K562 (cell line): ENCODE data around the gene FGF21. TPM values are rescaled to one million over a fixed set of nuclear protein-coding genes. Genes with fewer than 3 reads are reported as not detected.

ENCODE experiments used
- ATAC-seq: fragments of 200-7000 bp; cut with Tn5 transposase; 3 replicates; pipeline ENCODE4 v1.9.1; 2020; ENCODE audit warnings: moderate library complexity
- BruUV-seq: library from RNA; stranded (reverse); fragments of 400-500 nt; replicated peaks from 2 replicates; lab custom pipeline; 2021; lab: Mats Ljungman, UMichigan
- CTCF ChIA-PET: fragments of 300-600 bp; formaldehyde crosslinking; extraction: SDS; loops from one replicate; lab custom pipeline; 2021; ENCODE audit warnings: low intra/inter-chr PET ratio; lab: Yijun Ruan, JAX
- POLR2A ChIA-PET: fragments of 300-600, 350-650 bp; sonication (Branson Sonifier 250); formaldehyde crosslinking; extraction: SDS; loops from one replicate; lab custom pipeline; 2021; ENCODE audit warnings: antibody characterized with exemption, inconsistent platforms; lab: Yijun Ruan, JAX
- DNase-seq, 4 experiments: peaks; one replicate each; pipeline versions ENCODE4 v3.0.0 to v3.0.0-alpha.2; 2011 to 2018; ENCODE audit warnings: low spot score in 3 of 4, mixed read lengths in 3 of 4; ENCODE audit errors: extremely low read depth in 1 of 4
- FAIRE-seq: peaks from 2 replicates; lab custom pipeline; 2011; peaks lifted over from hg19 to GRCh38; lab: Jason Lieb, UNC
- H2AFZ ChIP-seq: 2 replicates; pipeline ENCODE4 v1.6.0; 2011; ENCODE audit warnings: low read depth, low read length, control low read depth, inconsistent platforms
- H3K27ac ChIP-seq: fragments of 200-600 bp; 3 replicates; pipeline ENCODE4 v1.8.0; 2011; ENCODE audit warnings: low read depth, mild to moderate bottlenecking, control low read depth, inconsistent platforms, low read length, moderate library complexity, mixed read lengths; ENCODE audit errors: extremely low read depth
- H3K27me3 ChIP-seq, 2 experiments: fragments of 300-600 bp in 1 of 2; 2 replicates in 1 of 2; 3 replicates in 1 of 2; pipeline versions ENCODE4 v1.6.0 to v1.8.0; 2011; ENCODE audit warnings: inconsistent platforms in 2 of 2, low read length in 2 of 2, mild to moderate bottlenecking in 1 of 2, mixed read lengths in 1 of 2, moderate library complexity in 1 of 2; ENCODE audit not compliant: control insufficient read depth in 2 of 2, insufficient read depth in 2 of 2
- H3K36me3 ChIP-seq: fragments of 300-600 bp; 3 replicates; pipeline ENCODE4 v1.8.0; 2011; ENCODE audit warnings: mild to moderate bottlenecking, low read length, inconsistent platforms; ENCODE audit not compliant: control insufficient read depth, insufficient read depth
- H3K4me1 ChIP-seq, 2 experiments: fragments of 200-600 bp in 1 of 2; replicated peaks in 1 of 2; 2 replicates in 1 of 2; 3 replicates in 1 of 2; pipeline versions ENCODE4 v1.5.1 to v1.8.0; 2011; ENCODE audit warnings: inconsistent platforms in 2 of 2, low read length in 2 of 2, mild to moderate bottlenecking in 1 of 2, mixed read lengths in 1 of 2, moderate library complexity in 1 of 2; ENCODE audit not compliant: control insufficient read depth in 2 of 2, insufficient read depth in 2 of 2
- H3K4me2 ChIP-seq: 2 replicates; pipeline ENCODE4 v1.6.1; 2011; ENCODE audit warnings: low read length, control low read depth, inconsistent platforms, mixed read lengths; ENCODE audit not compliant: insufficient read depth
- H3K4me3 ChIP-seq: fragments of 200-600 bp; sonication (generic), shearing (Covaris generic); 2 replicates; pipeline ENCODE4 v1.5.1; 2016; ENCODE audit warnings: control low read depth, inconsistent platforms
- H3K79me2 ChIP-seq: fragments of 200-600 bp; 3 replicates; pipeline ENCODE4 v1.8.0; 2011; ENCODE audit warnings: low read length, inconsistent platforms; ENCODE audit not compliant: control insufficient read depth, insufficient read depth
- H3K9ac ChIP-seq, 2 experiments: 2 replicates each; pipeline versions ENCODE4 v1.6.0 to v1.6.1; 2011; ENCODE audit warnings: low read depth in 2 of 2, low read length in 2 of 2, control low read depth in 1 of 2, inconsistent platforms in 1 of 2, mild to moderate bottlenecking in 1 of 2, mixed read lengths in 1 of 2; ENCODE audit not compliant: insufficient read depth in 1 of 2
- H3K9me1 ChIP-seq: one replicate; pipeline ENCODE4 v1.6.0; 2011; ENCODE audit warnings: inconsistent platforms, mild to moderate bottlenecking, low read length, moderate library complexity; ENCODE audit not compliant: control insufficient read depth, insufficient read depth
- H3K9me3 ChIP-seq: replicated peaks from 2 replicates; pipeline ENCODE4 v1.5.1; 2011; ENCODE audit warnings: low read depth, low read length, inconsistent platforms; ENCODE audit not compliant: control insufficient read depth, insufficient read depth
- H4K20me1 ChIP-seq: replicated peaks from 2 replicates; pipeline ENCODE4 v1.6.1; 2011; ENCODE audit warnings: low read length, inconsistent platforms, mixed read lengths; ENCODE audit not compliant: control insufficient read depth, insufficient read depth
- ATF7 ChIP-seq: fragments of 450-650 bp; IDR thresholded peaks from 2 replicates; pipeline ENCODE4 v1.7.1; 2014; ENCODE audit warnings: mild to moderate bottlenecking, moderate library complexity
- CBX2 ChIP-seq: fragments of 200-600 bp; sonication (generic); IDR thresholded peaks from one replicate; pipeline ENCODE4 v1.6.1; 2012; ENCODE audit warnings: mild to moderate bottlenecking, low read length, inconsistent platforms; ENCODE audit not compliant: insufficient read depth, poor library complexity, severe bottlenecking
- CREB1 ChIP-seq, 2 experiments: sonication (generic) in 1 of 2; formaldehyde crosslinking in 1 of 2; IDR thresholded peaks; 2 replicates each; pipeline versions ENCODE4 v1.6.1 to v1.8.0; 2012 to 2022; ENCODE audit warnings: inconsistent platforms in 1 of 2, mild to moderate bottlenecking in 1 of 2, missing genetic modification reagents in 1 of 2, moderate library complexity in 1 of 2
- FOS ChIP-seq: IDR thresholded peaks from 3 replicates; pipeline ENCODE4 v1.6.1; 2011; ENCODE audit not compliant: insufficient read length; ENCODE audit errors: extremely low read depth
- FUS ChIP-seq: fragments of 200-400 bp; formaldehyde crosslinking; optimal IDR thresholded peaks from 2 replicates; pipeline ENCODE3; 2017; ENCODE audit warnings: low read depth, low read length
- GATAD2A ChIP-seq: fragments of 450-650 bp; IDR thresholded peaks from 2 replicates; pipeline ENCODE4 v1.6.1; 2017
- MEIS2 ChIP-seq: fragments of 450-650 bp; IDR thresholded peaks from 2 replicates; pipeline ENCODE4 v1.6.1; 2014; ENCODE audit warnings: mild to moderate bottlenecking; ENCODE audit not compliant: partially characterized antibody
- POLR2G ChIP-seq: fragments of 200-400 bp; formaldehyde crosslinking; IDR thresholded peaks from 2 replicates; pipeline ENCODE4 v1.6.1; 2017; ENCODE audit warnings: low read depth, mild to moderate bottlenecking, antibody characterized with exemption, low read length, moderate library complexity
- RBFOX2 ChIP-seq: fragments of 200-400 bp; formaldehyde crosslinking; IDR thresholded peaks from 2 replicates; pipeline ENCODE4 v1.6.1; 2017; ENCODE audit warnings: low read depth, mild to moderate bottlenecking, low read length, moderate library complexity
- SP1 ChIP-seq: sonication (generic); formaldehyde crosslinking; IDR thresholded peaks from 2 replicates; pipeline ENCODE4 v1.8.1; 2022; ENCODE audit warnings: mild to moderate bottlenecking, missing genetic modification reagents
- SP2 ChIP-seq: IDR thresholded peaks from 2 replicates; pipeline ENCODE4 v1.6.1; 2011; ENCODE audit warnings: mild to moderate bottlenecking, low read depth, low read length, moderate library complexity; ENCODE audit not compliant: poor library complexity, severe bottlenecking; ENCODE audit errors: extremely low read depth
- SUPT5H ChIP-seq: fragments of 450-650 bp; IDR thresholded peaks from 2 replicates; pipeline ENCODE4 v1.6.1; 2016
- TAF1 ChIP-seq: IDR thresholded peaks from 2 replicates; pipeline ENCODE4 v1.6.1; 2011; ENCODE audit warnings: mild to moderate bottlenecking, low read length, moderate library complexity; ENCODE audit not compliant: insufficient read depth, control insufficient read depth, severe bottlenecking; ENCODE audit errors: extremely low read depth
- ZFP36 ChIP-seq: fragments of 150-350 bp; IDR thresholded peaks from 2 replicates; pipeline ENCODE4 v1.6.1; 2018; ENCODE audit warnings: low read length, low read depth; ENCODE audit not compliant: partially characterized antibody
- WGBS: fragments of 100-300 bp; shearing (Covaris generic); methylation state at CpG from one replicate; pipeline ENCODE4 v1.1.6; 2016; ENCODE audit warnings: low coverage, mixed read lengths; ENCODE audit not compliant: insufficient coverage; ENCODE audit errors: missing lambda C conversion rate; 5-methylcytosine and 5-hydroxymethylcytosine counted together
- in situ Hi-C: fragments of 300-500 bp; cut with MboI; formaldehyde crosslinking; loops from 4 replicates; pipeline ENCODE4 v1.15.0; 2018; ENCODE audit warnings: inconsistent platforms, mixed read lengths
- intact Hi-C: fragments of 100-400 bp; cut with micrococcal nuclease; formaldehyde crosslinking; loops from 2 replicates; pipeline ENCODE4 v1.14.2; 2022
- polyA plus RNA-seq, 8 experiments: library from polyadenylated mRNA; depleted of rRNA in 4 of 8; stranded (reverse) in 5 of 8; unstranded in 3 of 8; fragments of >200 nt; fragmentation: Nextera tagmentation in 2 of 8; fragmentation: Illumina TruSeq in 1 of 8; extraction: Ambion mirVana in 2 of 8; extraction: Trizol in 1 of 8; gene quantifications; 2 replicates each; pipeline versions ENCODE4 v1.2.1 to v1.2.3, GENCODE V29; 2011 to 2014; ENCODE audit warnings: inconsistent platforms in 1 of 8, missing spikeins in 1 of 8
- total RNA-seq, 7 experiments: library from RNA; depleted of rRNA in 6 of 7; stranded (reverse); fragments of >200 nt in 6 of 7; fragmentation: Illumina TruSeq in 2 of 7; extraction: Trizol in 2 of 7; gene quantifications; 2 replicates each; pipeline versions ENCODE4 v1.2.1 to v1.2.3, GENCODE V29; 2011 to 2021; ENCODE audit warnings: low replicate concordance in 1 of 7
- TF ChIP-seq, protein P1 (sequence below): fragments of 250-450 bp; sonication (Bioruptor Pico); IDR thresholded peaks from 2 replicates; pipeline ENCODE4 v1.9.0; 2021; ENCODE audit warnings: mild to moderate bottlenecking, inconsistent platforms
- TF ChIP-seq, protein P2 (sequence below): sonication (generic); formaldehyde crosslinking; IDR thresholded peaks from 2 replicates; pipeline ENCODE4 v1.9.0; 2022; ENCODE audit warnings: mild to moderate bottlenecking, missing genetic modification reagents
- TF ChIP-seq, protein P3 (sequence below): fragments of 450-650 bp; IDR thresholded peaks from 2 replicates; pipeline ENCODE4 v1.6.1; 2016

Gene FGF21
- total and polyA plus RNA-seq, 9 of the 15 experiments (the other 6 are each of a cell fraction or from before 2014, with no cell fraction given), result 0.04 to 0.77 (median 0.09) TPM; not detected in 6

DNA sequence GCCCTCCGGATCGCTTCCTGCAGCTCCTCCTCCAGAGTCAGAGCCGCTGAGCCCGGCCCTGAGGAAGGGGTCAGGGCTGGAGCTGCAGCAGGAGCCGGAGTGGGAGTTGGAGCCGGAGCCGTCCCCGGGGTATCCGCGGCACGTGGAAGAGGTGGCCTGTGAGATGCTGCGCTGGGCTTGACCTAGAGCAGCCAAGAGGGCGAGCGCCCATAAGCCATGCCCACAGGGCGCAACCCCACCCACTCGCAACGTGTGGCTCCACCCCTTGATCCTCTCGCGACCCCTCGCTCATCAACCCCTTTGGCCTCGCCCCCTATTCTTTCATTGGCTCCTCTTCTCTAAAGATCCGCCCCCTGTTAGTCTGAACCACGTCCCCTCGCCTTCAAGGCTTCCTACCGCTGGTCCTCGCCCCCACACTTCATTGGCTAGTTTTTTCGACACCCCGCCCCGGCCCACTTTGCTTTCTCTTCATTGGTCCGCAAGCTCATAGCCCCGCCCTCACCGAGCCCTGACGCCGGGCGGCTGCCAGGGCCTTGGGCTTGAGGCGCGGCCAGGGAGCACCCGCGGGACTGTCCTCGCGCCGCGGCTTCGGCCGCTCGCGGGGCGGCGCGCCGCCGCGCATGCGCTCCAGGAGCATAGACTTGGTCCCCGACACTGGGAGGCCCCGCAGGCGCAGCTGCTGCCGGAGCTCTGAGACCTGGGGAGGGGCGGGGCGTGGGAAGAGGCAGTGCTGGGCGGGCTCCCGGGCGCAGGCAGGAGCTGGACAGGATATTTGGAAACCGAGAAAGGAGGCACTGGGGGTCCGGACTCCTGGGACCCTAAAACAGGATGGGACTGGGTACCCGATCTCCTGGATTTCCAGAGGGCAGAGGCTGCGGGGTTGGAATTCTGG lies 41.2 kb upstream of the FGF21 start:
- intact Hi-C loops (loop anchor here (2.0 kb wide), 1 partner anchor 39 kb away; no protein-coding TSS in a partner anchor), in situ Hi-C loops (no loop called here)
- peaks cover 7% of the 10 kb centered on the region; the same call in 1 of the 3 replicates for H3K79me2 ChIP-seq
- H3K27ac ChIP-seq, result peak overlapping the region; percentile 70
- H3K9me3 ChIP-seq, result no peaks in the 10 kb centered on the region
- H3K4me2 ChIP-seq, result peak overlapping the region; percentile 85
- no TSS peak for BruUV-seq
- peaks cover 18 to 45% of the 10 kb centered on the region in 2 experiments for H3K4me1 ChIP-seq
- no peaks in the 10 kb centered on the region for H3K9me1 ChIP-seq
- H3K9ac ChIP-seq, result peak overlapping the region; percentile 80 to 87
- peak overlapping the region; percentile 73 for H3K4me3 ChIP-seq
- FAIRE-seq (peak; percentile 99), ATAC-seq (peak; percentile 97), DNase-seq (peak; percentile 98 to 99 (median 98))
- ChIA-PET POLR2A (interaction anchor here (0.6 to 1.5 kb wide), 7 partner anchors 9 to 182 kb away, joined by 3 to 10 read pairs (median 3); no protein-coding TSS in a partner anchor), CTCF (interaction anchor here (0.7 kb wide), 2 partner anchors 139 to 482 kb away, joined by 4 to 6 read pairs; no protein-coding TSS in a partner anchor)
- H2AFZ ChIP-seq, result peak overlapping the region; percentile 92
- under 1% methylated on average over 59 of the region's 67 CpGs for WGBS
- no peaks in the 10 kb centered on the region for H3K36me3 ChIP-seq
- H4K20me1 ChIP-seq, result no peaks in the 10 kb centered on the region
- H3K27me3 ChIP-seq, result no peaks in the 10 kb centered on the region
- TF ChIP-seq, protein P1, sequence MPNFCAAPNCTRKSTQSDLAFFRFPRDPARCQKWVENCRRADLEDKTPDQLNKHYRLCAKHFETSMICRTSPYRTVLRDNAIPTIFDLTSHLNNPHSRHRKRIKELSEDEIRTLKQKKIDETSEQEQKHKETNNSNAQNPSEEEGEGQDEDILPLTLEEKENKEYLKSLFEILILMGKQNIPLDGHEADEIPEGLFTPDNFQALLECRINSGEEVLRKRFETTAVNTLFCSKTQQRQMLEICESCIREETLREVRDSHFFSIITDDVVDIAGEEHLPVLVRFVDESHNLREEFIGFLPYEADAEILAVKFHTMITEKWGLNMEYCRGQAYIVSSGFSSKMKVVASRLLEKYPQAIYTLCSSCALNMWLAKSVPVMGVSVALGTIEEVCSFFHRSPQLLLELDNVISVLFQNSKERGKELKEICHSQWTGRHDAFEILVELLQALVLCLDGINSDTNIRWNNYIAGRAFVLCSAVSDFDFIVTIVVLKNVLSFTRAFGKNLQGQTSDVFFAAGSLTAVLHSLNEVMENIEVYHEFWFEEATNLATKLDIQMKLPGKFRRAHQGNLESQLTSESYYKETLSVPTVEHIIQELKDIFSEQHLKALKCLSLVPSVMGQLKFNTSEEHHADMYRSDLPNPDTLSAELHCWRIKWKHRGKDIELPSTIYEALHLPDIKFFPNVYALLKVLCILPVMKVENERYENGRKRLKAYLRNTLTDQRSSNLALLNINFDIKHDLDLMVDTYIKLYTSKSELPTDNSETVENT (CRISPR knock-in tag), result peak; percentile 40; the same call in 1 of the 2 replicates
- TF ChIP-seq RBFOX2 (peak; percentile 53), CREB1 (IDR thresholded peaks at IDR 0.05) (peak; percentile 74), CREB1 (CRISPR knock-in tag; IDR thresholded peaks at IDR 0.05) (0 out of 2 replicates have a peak, but pooled peaks have one; percentile 53), FUS (no peak), SUPT5H (peak; percentile 40; the same call in 1 of the 2 replicates), TAF1 (no peak), MEIS2 (peak; percentile 96), POLR2G (peak; percentile 71), SP2 (peak; percentile 66), CBX2 (no peak), FOS (peak; percentile 80), ATF7 (peak; percentile 78), GATAD2A (peak; percentile 64; the same call in 1 of the 2 replicates), SP1 (CRISPR knock-in tag) (peak; percentile 82), ZFP36 (peak; percentile 7)
- TF ChIP-seq, protein P2, sequence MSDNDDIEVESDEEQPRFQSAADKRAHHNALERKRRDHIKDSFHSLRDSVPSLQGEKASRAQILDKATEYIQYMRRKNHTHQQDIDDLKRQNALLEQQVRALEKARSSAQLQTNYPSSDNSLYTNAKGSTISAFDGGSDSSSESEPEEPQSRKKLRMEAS (CRISPR knock-in tag), result peak; percentile 45
- TF ChIP-seq, protein P3, sequence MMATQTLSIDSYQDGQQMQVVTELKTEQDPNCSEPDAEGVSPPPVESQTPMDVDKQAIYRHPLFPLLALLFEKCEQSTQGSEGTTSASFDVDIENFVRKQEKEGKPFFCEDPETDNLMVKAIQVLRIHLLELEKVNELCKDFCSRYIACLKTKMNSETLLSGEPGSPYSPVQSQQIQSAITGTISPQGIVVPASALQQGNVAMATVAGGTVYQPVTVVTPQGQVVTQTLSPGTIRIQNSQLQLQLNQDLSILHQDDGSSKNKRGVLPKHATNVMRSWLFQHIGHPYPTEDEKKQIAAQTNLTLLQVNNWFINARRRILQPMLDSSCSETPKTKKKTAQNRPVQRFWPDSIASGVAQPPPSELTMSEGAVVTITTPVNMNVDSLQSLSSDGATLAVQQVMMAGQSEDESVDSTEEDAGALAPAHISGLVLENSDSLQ, result peak; percentile 77
